GM19025 (cell line): ENCODE measurements around the gene TRIL.

Source experiments
- ATAC-seq: cut with Tn5 transposase; IDR thresholded peaks from one replicate; pipeline ENCODE4 v1.9.1; 2021; ENCODE audit warnings: mild to moderate bottlenecking, low read depth, moderate library complexity; ENCODE audit not compliant: unreplicated experiment

Gene TRIL

GRCh38 chr7:28958235-28958979 is at the start of gene TRIL:
TRIL (minus strand) TSS chr7:28958330; CDS start chr7:28958046, 284 bp downstream.
- ATAC-seq, result no peak

DNA sequence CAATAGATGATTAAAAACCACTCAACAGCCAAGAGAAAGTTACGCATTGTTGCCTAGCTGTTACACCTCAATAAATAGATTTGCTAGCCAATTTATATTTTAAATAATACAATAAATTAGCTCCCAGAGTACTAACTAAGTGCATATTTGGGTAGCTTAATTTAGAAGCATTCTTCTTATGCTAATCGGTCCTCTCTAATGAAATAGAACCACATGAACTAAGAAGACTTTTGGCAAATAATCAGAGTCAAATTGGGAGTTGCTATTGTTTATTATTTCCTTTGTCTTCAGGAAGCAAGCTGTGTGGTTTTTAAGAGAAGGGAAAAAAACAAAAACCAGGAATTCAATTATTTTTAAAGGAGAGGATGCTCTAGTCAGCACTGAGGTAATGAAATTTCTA is 49.0 kb upstream of the TRIL start:
- ATAC-seq, result no peak

GRCh38 chr7:29005829-29006228 is 47.7 kb upstream of the TRIL start:
- no peak for ATAC-seq

GRCh38 chr7:29005406-29005805 is 47.3 kb upstream of the TRIL start:
- no peak for ATAC-seq

DNA sequence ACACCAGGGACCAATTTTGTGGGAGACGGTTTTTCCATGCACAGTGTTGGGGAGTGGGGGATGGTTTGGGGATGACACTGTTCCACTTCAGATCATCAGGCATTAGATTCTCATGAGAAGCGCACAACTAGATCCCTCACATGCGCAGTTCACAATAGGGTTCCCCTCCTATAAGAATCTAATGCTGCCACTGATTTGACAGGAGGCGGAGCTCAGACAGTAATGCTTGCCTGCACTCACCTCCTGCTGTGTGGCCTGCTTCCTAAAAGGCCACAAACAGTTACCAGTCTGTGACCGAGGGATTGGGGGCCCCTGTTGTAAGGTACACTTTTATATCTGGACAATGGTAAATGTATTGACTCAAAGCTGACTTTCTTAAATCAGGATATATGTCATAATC is 45.6 kb upstream of the TRIL start:
- ATAC-seq, result no peak

DNA sequence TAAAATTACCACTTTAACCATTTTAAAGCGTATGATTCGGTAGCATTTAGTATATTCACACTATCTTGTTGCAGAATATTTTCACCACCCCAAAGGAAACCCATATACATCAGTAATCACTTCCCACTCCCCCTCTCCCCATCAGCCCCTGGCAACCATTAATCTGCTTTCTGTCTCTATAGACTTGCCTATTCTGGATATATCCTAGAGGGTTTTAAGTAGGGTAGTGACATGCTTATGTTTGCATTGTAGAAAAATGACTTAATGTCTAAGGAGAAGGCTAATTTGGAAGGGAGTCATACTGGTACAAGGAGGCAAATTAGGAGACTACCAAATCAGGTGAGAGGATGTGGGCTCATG is 42.6 kb upstream of the TRIL start:
- no peak for ATAC-seq

DNA sequence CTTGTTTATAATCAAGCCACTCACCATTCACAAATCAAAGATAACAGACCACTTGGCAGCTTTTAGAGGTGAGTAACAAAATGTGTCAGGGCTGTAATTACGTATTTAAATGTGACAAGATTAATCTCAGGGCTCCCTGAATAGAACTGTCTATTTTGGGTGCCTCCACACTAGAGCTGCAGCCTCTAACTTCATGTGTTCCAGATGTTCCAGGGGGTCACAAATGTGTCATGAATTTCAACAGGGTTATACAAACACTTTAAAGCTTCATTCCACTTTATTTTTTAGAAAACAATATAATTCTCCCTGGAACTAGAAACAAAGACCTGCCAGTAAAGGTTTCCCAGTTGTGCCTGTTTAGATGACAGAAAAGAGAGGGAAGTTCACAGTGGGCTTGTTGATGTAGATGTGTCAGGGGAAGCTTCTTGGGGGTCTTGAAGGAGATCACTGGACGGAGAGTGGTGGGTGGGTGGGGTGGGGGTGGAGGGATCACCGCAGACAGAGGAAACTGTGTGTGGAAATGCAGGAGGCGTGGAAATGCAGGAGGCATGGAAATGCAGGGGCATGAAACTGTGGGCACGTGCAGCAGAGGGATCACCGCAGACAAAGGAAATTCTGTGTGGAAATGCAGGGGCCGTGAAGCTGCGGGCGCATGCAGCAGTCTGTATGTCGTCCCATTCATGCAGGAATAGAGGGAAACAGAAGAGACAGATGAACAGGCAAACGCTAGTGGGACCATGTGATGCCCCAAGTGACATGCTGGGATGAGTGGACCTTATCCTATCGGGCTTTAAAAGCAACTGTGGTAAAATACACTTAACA is 42.0 kb upstream of the TRIL start:
- ATAC-seq, result no peak

- no peak for ATAC-seq
These were observed 41.3 kb upstream of the TRIL start for GRCh38 chr7:28999427-28999826.

GRCh38 chr7:28998105-28998504 is 40.0 kb upstream of the TRIL start:
- no peak for ATAC-seq

- no peak for ATAC-seq
These were observed 38.7 kb upstream of the TRIL start for GRCh38 chr7:28996836-28997235.

DNA sequence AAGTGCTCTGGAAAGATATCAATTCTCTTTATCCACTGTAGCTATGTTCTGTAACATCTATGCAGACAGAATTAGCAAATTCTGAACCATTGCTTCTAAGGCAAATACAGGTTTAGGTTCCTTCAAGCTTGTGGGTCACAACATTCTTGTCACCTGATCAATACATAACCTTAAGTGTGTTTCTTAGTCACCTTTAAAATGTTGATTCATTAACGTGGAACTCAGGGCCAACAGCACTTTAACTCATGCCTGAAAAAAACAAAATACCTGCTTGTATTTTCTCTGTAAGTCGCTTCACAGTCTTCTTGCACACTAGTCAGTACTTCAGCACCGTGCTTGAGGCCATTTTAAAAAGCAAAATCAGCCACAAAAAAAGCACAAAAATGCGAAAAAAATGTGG is 35.2 kb upstream of the TRIL start:
- ATAC-seq, result no peak

GRCh38 chr7:28992798-28993197 is 34.7 kb upstream of the TRIL start:
- ATAC-seq, result no peak

GRCh38 chr7:28990200-28990960 is 32.2 kb upstream of the TRIL start:
- ATAC-seq, result no peak

DNA sequence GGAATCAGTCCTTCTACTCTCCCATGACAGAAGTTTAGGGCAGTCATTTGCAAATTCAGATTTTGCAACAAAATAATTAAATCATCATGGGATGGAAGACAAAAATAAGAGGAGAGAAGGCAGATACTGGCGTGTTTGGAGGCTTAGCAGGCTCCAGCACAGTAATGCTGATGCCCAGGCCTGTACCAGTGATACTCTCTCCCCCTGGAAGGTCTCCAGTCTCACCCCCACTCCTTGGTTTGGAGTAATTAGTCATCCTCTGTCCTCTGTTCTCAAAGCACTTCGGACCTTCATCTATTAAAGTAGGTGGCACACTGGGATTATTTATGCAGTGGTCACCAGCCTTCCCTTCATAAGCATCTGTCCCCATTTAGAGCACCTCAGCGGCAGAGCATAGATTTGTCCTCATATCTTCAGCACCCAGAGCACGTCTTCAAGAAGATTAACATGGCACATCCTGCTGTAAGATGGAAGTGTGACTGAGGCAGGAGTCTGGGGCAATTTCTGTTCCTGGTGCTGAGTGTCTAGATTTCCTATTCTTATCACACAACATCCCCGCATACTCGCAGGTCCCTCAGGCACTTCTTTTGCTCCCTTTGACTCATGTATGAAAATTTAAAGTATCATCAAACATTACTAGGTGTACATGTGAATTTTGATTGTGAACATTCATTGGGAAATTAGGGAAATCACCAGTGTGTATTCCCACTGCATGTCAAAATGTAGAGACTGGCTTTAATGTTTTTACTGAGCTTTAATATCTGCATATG is 31.3 kb upstream of the TRIL start:
- ATAC-seq, result no peak

- ATAC-seq, result no peak
These were observed 30.7 kb upstream of the TRIL start for GRCh38 chr7:28988810-28989209.

- no peak for ATAC-seq
These were observed 30.0 kb upstream of the TRIL start for GRCh38 chr7:28988091-28988490.

DNA sequence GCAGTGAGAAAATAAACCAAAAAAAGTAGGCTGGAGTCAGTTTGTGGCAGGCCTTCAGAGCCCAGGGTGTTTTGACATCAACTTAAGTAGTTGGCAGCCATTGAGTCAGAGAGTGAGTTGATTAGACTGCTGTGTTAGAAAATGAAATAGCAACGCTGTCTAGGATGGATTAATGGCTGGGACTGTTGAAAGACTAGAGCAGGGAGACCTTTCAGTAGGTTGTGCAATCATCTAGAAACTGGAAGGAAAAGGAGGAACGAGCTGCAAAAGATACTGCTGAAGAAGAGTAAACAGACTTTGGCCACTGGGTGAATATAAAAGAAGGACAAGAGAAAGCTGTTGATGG is 28.6 kb upstream of the TRIL start:
- no peak for ATAC-seq

DNA sequence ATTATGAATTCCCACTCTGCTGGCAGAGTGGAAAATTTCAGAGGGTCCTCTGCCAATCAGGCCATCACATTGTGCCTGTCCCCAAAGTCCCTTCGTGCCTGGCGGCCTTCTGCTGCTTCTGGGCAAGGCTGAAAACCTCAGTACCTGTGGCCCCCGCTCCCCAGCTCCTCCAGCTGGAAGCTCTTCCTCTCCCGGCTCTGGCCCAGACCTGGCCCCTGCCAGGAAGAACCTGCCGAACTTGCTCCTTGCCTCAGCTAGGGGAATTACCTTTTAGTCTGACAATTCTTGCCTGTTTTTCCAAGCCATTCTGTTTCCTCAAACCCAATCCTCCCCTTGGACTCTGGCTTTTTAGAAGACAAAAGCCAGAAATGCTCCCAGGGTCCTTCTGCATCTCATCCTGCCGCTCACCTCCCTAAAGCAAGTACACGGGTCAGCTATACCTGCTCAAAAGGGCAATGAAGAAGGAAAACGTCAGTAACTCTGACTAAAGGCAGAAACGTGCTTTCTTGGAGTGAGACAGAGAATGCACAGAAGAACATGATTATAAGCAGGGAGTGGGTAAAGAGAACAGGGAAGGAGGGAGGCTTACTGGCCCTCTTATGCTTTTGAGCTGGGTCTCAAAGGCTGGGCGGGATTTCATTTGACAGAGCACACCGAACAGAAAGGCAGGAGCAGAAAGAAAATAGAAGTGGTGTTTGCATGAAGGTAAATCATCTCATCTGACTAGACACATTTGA is 28.1 kb upstream of the TRIL start:
- no peak for ATAC-seq

- ATAC-seq, result no peak
These were observed 26.5 kb upstream of the TRIL start for GRCh38 chr7:28984631-28985030.

- ATAC-seq, result no peak
These were observed 26.1 kb upstream of the TRIL start for GRCh38 chr7:28984217-28984616.
